Central memory CD8-positive, alpha-beta T cell (primary cell): Measurements from ENCODE around the gene ATP5ME.
"Not testable (repeated sequence)": the region's sequence is repeated elsewhere in the genome, so short reads cannot be mapped to it uniquely, and the experiment has no call there.

Experiments
- ATAC-seq: fragments of 150-1000 bp; cut with Tn5 transposase; replicated peaks from 2 replicates; pipeline ENCODE4 v1.10.0; 2022; ENCODE audit warnings: mild to moderate bottlenecking, moderate FRiP score, moderate number of reproducible peaks; ENCODE audit not compliant: poor library complexity, severe bottlenecking; ENCODE audit errors: extremely low read depth
- DNase-seq, 2 donors: peaks; one replicate each; pipeline ENCODE4 v3.0.0; 2021; ENCODE audit warnings: low spot score in 2 of 2
- H3K27ac Mint-ChIP-seq: one replicate; pipeline ENCODE4 v1.8.0; 2022; ENCODE audit warnings: low read depth, mild to moderate bottlenecking, moderate library complexity, mixed read lengths
- H3K27me3 Mint-ChIP-seq: one replicate; pipeline ENCODE4 v1.8.0; 2022; ENCODE audit warnings: mixed read lengths
- H3K36me3 Mint-ChIP-seq: one replicate; pipeline ENCODE4 v1.8.0; 2022; ENCODE audit warnings: mild to moderate bottlenecking, moderate library complexity, mixed read lengths; ENCODE audit not compliant: insufficient read depth
- H3K4me1 Mint-ChIP-seq: one replicate; pipeline ENCODE4 v1.8.0; 2022; ENCODE audit warnings: mixed read lengths
- H3K4me3 Mint-ChIP-seq: one replicate; pipeline ENCODE4 v1.8.0; 2022; ENCODE audit warnings: mild to moderate bottlenecking, moderate library complexity, mixed read lengths
- H3K9me3 Mint-ChIP-seq: one replicate; pipeline ENCODE4 v1.8.0; 2022; ENCODE audit warnings: mixed read lengths

The ATP5ME gene

GRCh38 chr4:649751-650310 is 24.2 kb downstream of the ATP5ME start:
- peaks cover 28% of the 10 kb centered on the region for H3K27me3 Mint-ChIP-seq
- H3K4me1 Mint-ChIP-seq, result no peaks in the 10 kb centered on the region
- H3K9me3 Mint-ChIP-seq, result no peaks in the 10 kb centered on the region
- no peaks in the 10 kb centered on the region for H3K36me3 Mint-ChIP-seq
- H3K27ac Mint-ChIP-seq, result no peak overlapping the region
- DNase-seq (no peak), ATAC-seq (no peak)
- no peak overlapping the region for H3K4me3 Mint-ChIP-seq

- DNase-seq, result no peak
- H3K4me1 Mint-ChIP-seq, result no peaks in the 10 kb centered on the region
- no peak for ATAC-seq
- H3K27ac Mint-ChIP-seq, result no peak overlapping the region
- no peaks in the 10 kb centered on the region for H3K9me3 Mint-ChIP-seq
- peaks cover 31% of the 10 kb centered on the region for H3K27me3 Mint-ChIP-seq
- no peaks in the 10 kb centered on the region for H3K36me3 Mint-ChIP-seq
- H3K4me3 Mint-ChIP-seq, result no peak overlapping the region
Measured at GRCh38 chr4:649293-649625, 24.8 kb downstream of the ATP5ME start.

- peaks cover 31% of the 10 kb centered on the region for H3K27me3 Mint-ChIP-seq
- no peak overlapping the region for H3K4me3 Mint-ChIP-seq
- no peaks in the 10 kb centered on the region for H3K36me3 Mint-ChIP-seq
- no peak overlapping the region for H3K27ac Mint-ChIP-seq
- no peaks in the 10 kb centered on the region for H3K9me3 Mint-ChIP-seq
- H3K4me1 Mint-ChIP-seq, result no peaks in the 10 kb centered on the region
- no peak for ATAC-seq
- DNase-seq, result no peak
Measured at GRCh38 chr4:648579-649292, 25.3 kb downstream of the ATP5ME start.

GRCh38 chr4:647481-647880 is 26.6 kb downstream of the ATP5ME start:
- Mint-ChIP-seq H3K27ac (no peak overlapping the region), H3K36me3 (no peaks in the 10 kb centered on the region), H3K9me3 (no peaks in the 10 kb centered on the region), H3K4me3 (no peak overlapping the region), H3K27me3 (peaks cover 31% of the 10 kb centered on the region), H3K4me1 (no peaks in the 10 kb centered on the region)
- no peak for DNase-seq
- ATAC-seq, result no peak

GRCh38 chr4:646460-646859 is 27.6 kb downstream of the ATP5ME start:
- Mint-ChIP-seq H3K36me3 (no peaks in the 10 kb centered on the region), H3K4me3 (no peak overlapping the region), H3K4me1 (no peaks in the 10 kb centered on the region), H3K27me3 (peaks cover 33% of the 10 kb centered on the region), H3K9me3 (no peaks in the 10 kb centered on the region), H3K27ac (peak overlapping the region; percentile 18)
- DNase-seq (no peak), ATAC-seq (no peak)

GRCh38 chr4:642366-642765 is 31.7 kb downstream of the ATP5ME start:
- H3K27me3 Mint-ChIP-seq, result peaks cover 63% of the 10 kb centered on the region
- DNase-seq, H3K4me1 Mint-ChIP-seq, H3K9me3 Mint-ChIP-seq, H3K36me3 Mint-ChIP-seq, H3K27ac Mint-ChIP-seq, H3K4me3 Mint-ChIP-seq, ATAC-seq: not testable (repeated sequence)

GRCh38 chr4:637536-638280 is 36.4 kb downstream of the ATP5ME start:
- Mint-ChIP-seq H3K4me1 (no peaks in the 10 kb centered on the region), H3K36me3 (peaks cover 2% of the 10 kb centered on the region), H3K9me3 (no peaks in the 10 kb centered on the region), H3K4me3 (no peak overlapping the region), H3K27ac (no peak overlapping the region), H3K27me3 (peaks cover 34% of the 10 kb centered on the region)
- DNase-seq, result no peak
- no peak for ATAC-seq

GRCh38 chr4:636628-637159 is 37.4 kb downstream of the ATP5ME start:
- H3K4me1 Mint-ChIP-seq, result no peaks in the 10 kb centered on the region
- no peak for ATAC-seq
- no peak for DNase-seq
- no peak overlapping the region for H3K4me3 Mint-ChIP-seq
- H3K36me3 Mint-ChIP-seq, result peaks cover 2% of the 10 kb centered on the region
- peaks cover 6% of the 10 kb centered on the region for H3K9me3 Mint-ChIP-seq
- peaks cover 34% of the 10 kb centered on the region for H3K27me3 Mint-ChIP-seq
- no peak overlapping the region for H3K27ac Mint-ChIP-seq

- no peaks in the 10 kb centered on the region for H3K4me1 Mint-ChIP-seq
Measured at GRCh38 chr4:635851-636627, 38.0 kb downstream of the ATP5ME start.

GRCh38 chr4:635066-635835 is 38.8 kb downstream of the ATP5ME start:
- not testable (repeated sequence) for DNase-seq, H3K36me3 Mint-ChIP-seq, ATAC-seq, H3K4me1 Mint-ChIP-seq, H3K4me3 Mint-ChIP-seq, H3K27ac Mint-ChIP-seq
- H3K27me3 Mint-ChIP-seq, result peaks cover 22% of the 10 kb centered on the region
- peaks cover 12% of the 10 kb centered on the region for H3K9me3 Mint-ChIP-seq

More at GRCh38 chr4:635851-636627, 38.0 kb downstream of the ATP5ME start:
- Mint-ChIP-seq H3K36me3 (peaks cover 2% of the 10 kb centered on the region), H3K9me3 (peaks cover 12% of the 10 kb centered on the region), H3K27ac (no peak overlapping the region), H3K4me3 (no peak overlapping the region), H3K27me3 (peaks cover 29% of the 10 kb centered on the region)
- DNase-seq, result no peak
- ATAC-seq, result no peak

- no peak for DNase-seq
- no peak for ATAC-seq
- Mint-ChIP-seq H3K4me1 (no peaks in the 10 kb centered on the region), H3K27me3 (peaks cover 25% of the 10 kb centered on the region), H3K4me3 (no peak overlapping the region), H3K27ac (no peak overlapping the region), H3K36me3 (peaks cover 2% of the 10 kb centered on the region), H3K9me3 (peaks cover 12% of the 10 kb centered on the region)
Measured at GRCh38 chr4:634599-634985, 39.5 kb downstream of the ATP5ME start.
